GM12892 (cell line): ENCODE measurements around the gene CPA3.

Experiments used
- POLR2A ChIP-seq: IDR thresholded peaks from 2 replicates; pipeline ENCODE4 v1.6.1; 2011; ENCODE audit warnings: low read depth, low read length, control low read depth
- POLR2AphosphoS5 ChIP-seq: IDR thresholded peaks from 2 replicates; pipeline ENCODE4 v1.6.1; 2011; ENCODE audit warnings: low read depth, low read length, control low read depth
- TAF1 ChIP-seq: IDR thresholded peaks from 2 replicates; pipeline ENCODE4 v1.6.1; 2011; ENCODE audit warnings: low read depth, mild to moderate bottlenecking, control low read depth, low read length, borderline replicate concordance

GRCh38 chr3:148882288-148882687 lies 17.2 kb downstream of the CPA3 start:
- TF ChIP-seq POLR2AphosphoS5 (no peak), POLR2A (no peak), TAF1 (no peak)
